HG02642 (cell line): ENCODE measurements around the gene JMJD1C.

ENCODE experiments used
- ATAC-seq: cut with Tn5 transposase; IDR thresholded peaks from one replicate; pipeline ENCODE4 v1.9.1; 2021; ENCODE audit warnings: mild to moderate bottlenecking; ENCODE audit not compliant: unreplicated experiment, poor library complexity

JMJD1C gene

DNA sequence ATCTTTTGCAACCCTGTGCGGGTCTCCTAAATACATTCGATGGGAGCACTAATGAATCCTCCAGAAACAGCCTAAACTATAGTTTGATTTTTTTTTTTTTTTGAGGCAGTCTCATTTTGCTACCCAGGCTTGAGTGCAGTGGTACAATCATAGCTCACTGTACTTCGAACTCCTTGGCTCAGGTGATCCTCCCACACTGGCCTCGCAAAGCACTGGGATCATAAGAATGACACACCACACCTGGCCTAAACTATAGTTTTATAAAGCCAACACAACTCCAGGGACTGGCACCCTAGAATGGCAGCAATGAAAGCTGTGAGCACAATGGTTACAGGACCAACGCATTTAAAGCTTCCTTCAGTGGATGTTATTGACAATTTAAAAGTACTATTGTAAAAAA lies 14.5 kb upstream of the JMJD1C start:
- ATAC-seq: no peak

DNA sequence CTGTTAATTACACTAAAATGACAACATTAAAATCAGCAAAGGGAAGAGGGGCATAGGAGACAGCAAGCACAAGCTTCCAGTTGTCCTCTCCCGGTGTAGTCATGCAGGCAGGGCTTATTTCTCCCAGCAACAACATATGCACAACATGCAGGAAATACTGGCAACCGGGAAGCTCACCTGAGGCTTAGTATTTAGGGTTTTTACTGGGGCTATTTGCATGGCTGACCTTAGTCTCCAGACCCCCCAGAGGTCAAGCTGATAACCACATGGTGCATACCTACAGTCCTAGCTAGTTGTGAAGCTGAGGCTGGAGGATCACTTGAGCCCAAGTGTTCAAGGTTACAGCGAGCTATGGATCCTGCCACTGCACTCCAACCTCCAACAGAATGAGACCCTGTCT lies 12.8 kb upstream of the JMJD1C start:
- no peak for ATAC-seq

DNA sequence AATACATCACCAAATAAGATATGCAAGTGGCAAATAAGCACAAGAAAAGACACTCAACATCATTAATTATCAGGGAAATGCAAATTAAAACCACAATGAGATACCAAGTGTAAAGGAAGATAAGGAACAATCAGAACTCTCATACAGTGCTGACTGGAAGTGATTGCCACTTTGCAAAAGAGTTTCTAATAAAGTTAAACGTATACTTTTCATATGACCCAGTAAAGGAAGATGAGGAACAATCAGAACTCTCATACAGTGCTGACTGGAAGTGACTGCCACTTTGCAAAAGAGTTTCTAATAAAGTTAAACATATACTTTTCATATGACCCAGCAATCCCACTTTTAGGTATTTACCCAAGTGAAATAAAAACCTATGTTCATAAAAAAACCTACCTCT lies 12.2 kb upstream of the JMJD1C start:
- ATAC-seq: no peak

DNA sequence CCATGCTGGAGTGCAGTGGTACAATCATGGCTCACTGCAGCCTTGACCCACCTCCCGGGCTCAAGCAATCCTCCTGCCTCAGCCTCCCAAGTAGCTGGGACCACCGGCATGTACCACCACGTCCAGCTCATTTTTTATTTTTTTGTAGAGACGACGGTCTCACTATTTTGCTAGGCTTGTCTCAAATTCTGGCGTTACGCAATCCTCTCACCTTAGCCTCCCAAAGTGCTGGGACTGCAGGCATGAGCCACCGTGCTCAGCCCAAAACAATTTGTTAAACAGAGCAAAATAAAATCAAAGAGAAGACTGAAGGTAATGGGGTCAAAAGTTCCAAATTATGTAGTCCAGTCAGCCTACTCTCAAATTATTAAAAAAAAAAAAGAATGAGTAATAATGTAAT lies 8.7 kb upstream of the JMJD1C start:
- ATAC-seq: no peak

DNA sequence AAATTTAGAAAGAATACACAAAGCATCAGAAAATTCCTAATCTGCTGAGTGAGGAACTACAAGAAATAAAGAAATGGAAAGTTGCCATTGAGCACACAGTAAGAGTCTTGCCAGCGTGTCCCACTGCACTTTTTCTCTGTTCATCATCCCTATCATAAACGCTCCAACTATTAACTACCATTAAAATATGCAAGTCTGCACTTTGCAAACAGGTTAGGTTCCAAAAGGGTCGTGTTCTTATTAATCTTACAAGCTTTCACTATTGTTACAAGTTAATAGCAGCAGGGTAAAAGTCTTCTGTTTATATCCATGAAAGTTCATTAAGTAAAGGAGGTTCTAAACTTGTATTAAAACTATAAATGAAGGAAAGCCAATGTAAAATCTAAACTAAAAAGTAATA lies 5.2 kb upstream of the JMJD1C start:
- ATAC-seq: no peak

DNA sequence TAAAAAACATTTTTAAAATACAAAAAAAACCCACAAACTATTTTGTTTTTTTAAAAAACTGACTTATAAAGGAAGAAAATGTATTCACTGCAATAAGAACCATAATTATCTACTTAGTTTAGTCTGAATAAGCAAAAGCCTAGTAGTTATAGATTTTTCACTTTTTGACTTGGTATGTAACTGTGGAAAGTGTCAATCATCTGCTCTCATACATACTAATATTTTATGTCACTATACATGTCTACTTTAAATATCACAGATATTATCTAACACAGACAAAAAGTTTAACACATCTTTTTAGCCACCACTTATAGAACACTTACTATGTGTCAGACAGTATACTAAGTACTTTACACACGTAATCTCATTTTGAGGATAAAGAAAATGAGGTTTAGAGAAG lies 3.2 kb upstream of the JMJD1C start:
- ATAC-seq: no peak

DNA sequence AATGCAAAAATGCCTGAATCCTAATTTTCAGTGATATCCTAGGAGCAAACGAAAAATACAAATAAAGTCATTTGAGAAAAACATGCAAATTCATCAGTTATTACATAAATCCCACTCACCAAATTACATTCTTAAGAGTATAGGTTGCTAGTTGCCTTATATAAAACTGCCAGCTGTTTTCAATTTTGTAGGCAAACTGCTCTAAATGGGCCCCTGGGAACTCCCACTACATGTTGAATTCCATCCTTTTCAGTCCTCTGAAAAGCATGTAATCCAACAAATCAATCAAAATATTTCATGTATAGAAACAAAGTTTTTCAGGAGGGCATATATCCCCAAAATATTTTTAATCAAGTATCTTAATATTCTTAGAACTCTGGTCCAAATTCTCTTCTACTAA lies 2.1 kb upstream of the JMJD1C start:
- ATAC-seq: no peak

DNA sequence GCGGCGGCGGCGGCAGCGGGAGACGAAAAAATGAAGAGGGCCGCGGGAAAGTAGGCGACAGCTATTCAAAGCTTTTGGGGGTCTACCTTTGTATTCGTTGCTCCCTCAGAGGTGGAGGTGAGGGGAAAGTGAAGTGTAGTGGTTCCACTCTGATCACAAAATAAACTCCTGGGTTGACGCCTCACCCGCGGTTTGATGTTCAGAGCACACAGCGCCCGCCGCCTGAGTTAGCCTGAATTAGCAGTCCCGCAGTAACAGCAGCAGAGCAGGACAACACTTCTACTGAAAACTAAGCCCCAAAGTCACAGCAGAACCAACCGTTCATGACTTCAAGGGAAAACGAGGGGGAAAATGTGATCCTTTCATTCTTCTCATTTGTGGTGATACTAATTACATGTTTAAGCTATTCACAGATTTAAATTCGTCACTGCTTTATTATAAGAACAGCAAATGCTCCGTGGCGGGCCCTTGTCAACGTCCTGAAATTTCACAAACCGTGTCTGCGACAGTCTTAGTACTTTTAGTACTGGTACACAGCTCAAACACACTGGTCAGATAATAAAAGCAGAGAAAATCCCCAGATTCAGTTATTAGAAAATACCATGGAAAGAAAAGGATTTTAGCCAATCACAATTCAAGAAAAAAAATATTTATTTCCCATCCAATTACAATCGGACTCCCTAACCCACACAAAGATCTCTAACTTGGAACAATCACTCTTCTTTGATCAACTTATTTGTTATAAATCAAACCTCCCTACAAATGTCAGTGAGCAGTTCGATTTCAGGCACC lies 563 bp upstream of the JMJD1C start:
- ATAC-seq: peak; percentile 37

DNA sequence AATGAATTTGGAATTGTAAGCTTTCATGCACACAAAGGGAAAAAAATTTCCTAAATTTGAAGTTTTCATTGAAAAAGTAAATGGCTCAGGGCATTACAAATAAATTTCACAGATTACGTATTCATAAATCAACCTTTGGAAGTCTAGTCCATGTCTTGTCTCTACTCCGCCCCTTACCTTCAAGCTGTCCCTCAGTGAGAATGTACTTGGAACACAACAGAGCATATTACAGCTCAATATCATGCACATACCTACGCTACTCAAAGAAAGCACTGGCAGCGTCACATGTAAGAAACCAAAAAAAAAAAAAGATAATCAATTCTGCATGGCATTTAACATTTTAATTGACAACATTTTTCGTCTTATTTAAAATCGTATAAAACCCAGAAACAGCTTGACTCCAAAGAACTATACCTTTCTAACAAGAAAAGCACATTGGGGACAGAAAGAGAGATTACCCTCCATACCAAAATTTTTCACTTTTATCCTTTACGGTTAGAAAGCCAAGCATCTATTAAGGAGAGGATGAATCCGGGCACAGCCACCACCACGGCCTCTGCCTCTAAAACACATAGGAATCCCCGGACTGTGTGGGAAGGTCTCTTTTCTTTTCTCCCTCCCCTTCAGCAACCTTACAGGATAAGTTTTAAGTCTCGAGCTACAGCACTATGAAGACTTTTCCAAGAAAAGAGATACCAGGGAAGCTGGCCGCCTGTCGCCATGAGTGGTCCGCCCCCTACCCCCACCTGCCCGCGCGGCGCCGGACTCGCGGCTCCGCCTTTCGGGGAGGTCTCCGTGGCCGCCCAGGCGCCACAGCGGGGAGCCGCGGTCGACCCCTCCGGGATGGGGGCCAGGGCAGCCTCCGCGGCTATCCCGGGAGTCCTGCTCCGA lies 1.1 kb downstream of the JMJD1C start:
- ATAC-seq: peak; percentile 55

DNA sequence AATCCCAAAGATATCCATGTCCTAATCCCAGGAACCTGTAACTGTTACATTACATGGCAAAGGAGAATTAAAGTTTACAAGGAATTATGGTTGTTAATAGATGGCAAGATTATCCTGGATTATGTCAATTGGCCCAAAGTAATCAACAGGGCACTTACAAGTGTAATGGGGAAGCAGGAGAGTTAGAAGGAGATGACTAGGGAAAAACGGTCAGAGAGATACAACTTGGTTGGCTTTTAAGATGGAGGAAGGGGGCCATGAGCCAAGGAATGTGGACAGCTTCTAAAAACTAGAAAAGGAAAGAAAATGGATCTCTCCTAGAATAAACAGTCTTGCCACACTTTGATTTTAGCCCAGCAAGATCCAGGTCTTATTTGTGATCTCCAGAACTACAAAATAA lies 3.3 kb downstream of the JMJD1C start:
- ATAC-seq: no peak

DNA sequence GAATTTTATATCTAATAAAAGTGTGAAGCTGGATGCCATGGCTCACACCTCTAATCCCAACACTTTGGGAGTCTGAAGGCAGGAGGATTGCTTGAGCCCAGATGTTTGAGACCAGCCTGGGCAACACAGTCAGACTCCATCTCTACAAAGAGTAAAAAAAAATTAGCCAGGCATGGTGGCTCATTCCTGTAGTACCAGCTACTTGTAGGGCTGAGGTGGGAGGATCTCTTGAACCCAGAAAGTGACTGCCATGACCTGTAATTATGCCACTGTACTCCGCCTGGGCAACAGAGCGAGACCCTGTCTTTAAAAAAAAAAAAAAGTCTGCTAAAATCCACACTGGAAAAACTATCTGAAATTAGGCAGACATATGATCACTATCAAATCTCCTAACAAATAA lies 7.6 kb downstream of the JMJD1C start:
- no peak for ATAC-seq

DNA sequence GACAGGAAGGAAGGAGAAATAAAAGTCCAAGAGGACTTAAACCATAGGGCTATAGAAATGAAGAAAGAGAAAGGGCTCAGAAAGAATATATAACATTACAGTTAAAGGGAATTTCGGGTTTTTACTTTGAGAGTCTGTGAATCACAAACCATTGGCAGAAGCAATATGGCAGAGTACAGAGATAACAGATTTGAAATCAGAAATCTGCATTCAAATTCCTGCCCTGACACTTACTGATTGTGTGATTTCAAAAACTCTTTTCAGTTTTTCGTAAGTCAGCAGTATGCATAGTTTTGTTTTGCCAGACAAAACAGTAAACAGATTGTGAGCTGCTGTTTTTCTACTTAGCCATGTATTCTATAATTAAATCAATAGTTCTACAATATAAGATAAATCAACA lies 8.2 kb downstream of the JMJD1C start:
- ATAC-seq: no peak

DNA sequence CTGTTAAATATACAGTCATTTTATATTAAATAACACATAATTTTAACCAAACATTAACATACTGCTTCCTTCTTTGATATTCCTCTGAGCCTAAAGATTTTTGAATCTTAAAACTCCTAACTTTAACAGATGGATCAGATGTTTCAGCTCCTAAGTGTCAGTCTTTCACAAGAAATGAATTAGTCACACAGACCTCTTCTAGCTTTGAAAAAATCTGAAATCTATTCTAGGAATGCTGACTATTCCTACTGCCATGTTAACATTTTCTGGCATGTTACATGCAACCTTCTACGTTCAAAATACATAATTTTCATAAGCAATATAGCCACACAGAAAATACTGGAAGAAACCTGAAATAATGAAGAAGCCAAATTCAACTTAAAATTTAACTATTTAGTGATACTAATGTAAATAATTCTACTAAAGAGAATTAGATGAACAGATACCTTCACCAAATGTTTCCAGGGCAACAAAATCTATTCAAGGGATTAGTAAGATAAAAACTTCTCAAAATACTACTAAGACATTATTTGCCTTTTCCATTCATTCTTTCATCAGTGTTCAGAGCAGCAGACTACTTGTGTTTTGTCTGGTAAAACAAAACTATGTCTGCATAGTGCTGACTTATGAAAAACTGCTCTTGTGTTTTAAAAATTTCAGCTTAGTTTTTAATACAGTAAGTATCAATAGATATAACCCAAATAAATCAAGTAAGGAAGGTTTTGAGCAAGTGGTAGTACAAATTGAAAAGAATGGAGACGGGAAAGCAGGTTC lies 9.2 kb downstream of the JMJD1C start:
- ATAC-seq: no peak

DNA sequence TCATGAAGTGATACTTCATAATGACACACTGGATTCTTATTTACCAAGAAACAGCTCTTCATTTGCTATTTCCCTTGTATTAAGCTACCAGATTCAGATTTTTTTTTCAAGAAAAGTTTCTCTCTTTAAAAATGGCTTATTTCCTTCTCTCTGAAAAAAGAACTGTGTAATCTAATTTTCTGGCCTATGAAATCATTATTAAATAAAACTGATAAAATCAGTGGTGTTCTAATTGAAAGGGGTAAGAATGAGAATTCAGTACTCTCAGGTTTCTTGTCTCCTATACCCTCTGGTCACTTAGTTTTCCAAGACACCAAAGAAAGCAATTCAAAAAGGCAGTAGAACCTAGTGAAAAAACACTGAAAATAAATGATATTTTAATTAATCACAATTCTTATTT lies 10.3 kb downstream of the JMJD1C start:
- ATAC-seq: no peak

DNA sequence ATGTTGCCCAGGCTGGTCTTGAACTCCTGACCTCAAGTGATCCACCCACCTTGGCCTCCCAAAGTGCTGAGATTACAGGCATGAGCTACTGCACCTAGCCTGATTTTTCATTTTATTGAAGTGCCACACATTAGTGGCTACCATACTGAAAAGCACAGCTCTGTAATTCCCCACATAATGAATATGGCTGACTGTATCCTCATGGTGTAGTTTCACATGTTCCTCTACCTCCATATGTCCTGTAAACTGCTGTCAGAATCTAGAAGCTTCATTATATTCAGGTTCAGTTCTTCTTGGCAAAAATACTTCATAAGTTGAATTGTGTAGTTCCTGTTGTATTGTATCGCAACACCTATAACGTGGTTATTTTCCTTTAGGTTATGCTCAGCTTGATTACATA lies 11.1 kb downstream of the JMJD1C start:
- no peak for ATAC-seq

DNA sequence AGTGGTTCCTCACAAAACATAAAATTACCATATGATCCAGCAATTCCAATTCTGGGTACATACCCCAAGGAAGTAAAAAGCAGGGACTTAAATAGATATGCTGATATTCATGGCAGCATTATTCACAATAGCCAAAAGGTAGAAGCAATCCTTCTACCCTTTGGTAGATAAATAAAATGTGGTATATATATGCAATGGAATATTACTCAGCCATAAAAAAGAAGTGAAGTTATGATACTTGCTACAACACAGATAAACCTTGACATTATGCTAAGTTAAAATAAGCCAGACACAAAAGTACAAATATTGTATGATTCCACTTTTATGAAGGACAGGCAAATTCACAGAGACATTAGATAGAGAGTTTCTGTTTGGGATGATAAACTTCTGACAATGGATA lies 13.3 kb downstream of the JMJD1C start:
- ATAC-seq: no peak

DNA sequence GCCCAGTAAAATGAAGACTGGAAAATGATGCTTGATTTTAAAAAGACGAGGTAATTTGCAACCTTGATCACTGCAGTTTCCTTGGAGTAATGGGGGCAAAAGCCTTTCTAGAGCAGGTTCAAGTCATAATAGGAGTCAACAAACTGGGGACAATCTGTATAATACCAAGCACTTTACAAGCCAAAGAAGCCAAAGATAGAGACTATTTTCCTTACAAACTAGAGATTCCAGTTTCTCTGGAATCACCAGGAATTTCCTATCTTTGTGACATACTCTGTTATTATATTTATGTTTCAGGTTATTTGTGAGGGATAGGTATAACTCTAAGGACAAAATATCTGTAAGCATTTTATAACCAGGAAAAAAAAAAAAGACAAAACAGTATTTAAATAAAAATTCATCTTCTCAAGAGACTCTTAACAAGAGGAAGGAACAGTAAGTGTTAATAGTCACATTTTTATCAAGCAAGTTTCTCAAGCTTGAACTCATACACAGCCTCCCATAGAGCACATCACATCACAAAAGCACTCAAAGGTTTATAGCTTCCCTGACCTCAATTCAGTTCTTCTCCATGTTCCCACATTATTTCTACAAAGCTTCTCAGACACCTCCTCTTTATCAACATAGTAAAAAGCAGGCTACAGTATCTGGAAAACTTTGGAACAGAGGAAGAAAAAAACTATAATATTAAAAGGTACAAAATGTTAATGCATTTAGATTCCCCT lies 18.9 kb downstream of the JMJD1C start:
- ATAC-seq: no peak

DNA sequence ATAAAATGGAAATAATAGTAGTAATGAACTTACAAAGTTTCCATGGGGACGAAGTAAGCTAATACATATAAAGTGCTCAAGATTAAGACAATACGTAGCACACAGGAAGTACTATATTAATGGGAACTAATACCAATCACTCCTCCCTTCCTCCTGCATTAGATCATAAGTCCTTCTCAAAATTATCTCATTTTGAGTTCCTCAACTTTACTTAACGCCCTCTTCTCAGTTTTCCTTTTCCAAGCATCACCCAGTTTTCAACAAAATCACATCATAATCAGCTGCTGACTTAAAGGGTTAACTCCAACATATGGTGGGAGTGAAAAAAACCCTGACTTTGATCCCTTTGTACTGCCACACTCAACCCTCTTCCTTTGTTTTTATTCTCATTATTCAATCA lies 24.4 kb downstream of the JMJD1C start:
- no peak for ATAC-seq

DNA sequence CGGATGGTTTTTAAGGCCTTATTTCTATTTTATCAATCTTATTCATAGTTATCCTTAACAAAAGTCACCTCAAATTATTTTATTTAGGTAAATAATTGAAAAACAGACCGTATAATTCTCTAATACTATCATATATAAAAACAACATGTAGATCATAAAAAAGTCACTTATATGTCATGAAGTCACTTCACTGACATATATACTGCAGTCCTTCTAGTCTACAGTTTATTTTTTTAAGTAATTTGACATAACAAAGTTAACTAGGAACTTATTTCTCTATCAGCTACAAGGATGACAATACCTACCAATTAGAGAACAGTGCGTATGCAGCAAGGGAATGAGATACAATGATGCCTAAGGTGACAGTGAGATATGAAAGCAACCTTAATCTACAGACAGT lies 26.2 kb downstream of the JMJD1C start:
- no peak for ATAC-seq
